Esophagus muscularis mucosa (tissue), 3 donors: ENCODE measurements around the gene RUFY3.

Experiments
- POLR2A ChIP-seq: fragments of 450-650 bp; IDR thresholded peaks from one replicate; pipeline ENCODE4 v1.6.1; 2017; ENCODE audit warnings: antibody characterized with exemption, moderate library complexity, mild to moderate bottlenecking, low read depth
- POLR2AphosphoS5 ChIP-seq, 2 donors: sonication (generic); formaldehyde crosslinking; IDR thresholded peaks; one replicate each; pipeline ENCODE4 v1.6.1; 2017; ENCODE audit warnings: antibody characterized with exemption in 2 of 2
- TF ChIP-seq, protein P1 (sequence below), 3 experiments: fragments of 200-600 bp in 2 of 3; fragments of 450-650 bp in 1 of 3; sonication (generic) in 2 of 3; IDR thresholded peaks; one replicate each; pipeline ENCODE4 v1.5.1; 2017 to 2019; ENCODE audit warnings: antibody characterized with exemption in 3 of 3, mild to moderate bottlenecking in 2 of 3, moderate library complexity in 1 of 3

DNA sequence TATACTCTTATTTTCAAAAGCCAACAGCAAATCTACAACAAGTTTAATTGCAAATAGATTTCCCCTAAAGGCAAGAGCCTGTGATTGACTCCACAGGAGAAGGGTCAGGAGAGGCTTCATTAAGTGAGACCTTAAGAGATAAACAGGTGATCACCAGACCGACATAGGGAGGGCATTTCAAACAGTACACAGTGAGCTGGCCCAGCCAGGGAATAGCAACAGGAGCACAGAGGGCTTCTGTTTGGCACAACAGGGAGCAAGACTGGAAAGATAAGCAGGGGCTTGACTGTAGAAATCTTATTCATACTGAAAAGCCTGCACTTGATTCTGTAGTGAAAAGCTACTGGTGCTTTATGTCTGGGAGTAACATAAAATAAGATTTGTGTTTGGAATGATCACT lies 3.9 kb downstream of the RUFY3 start:
- TF ChIP-seq POLR2A (no peak), POLR2AphosphoS5 (IDR thresholded peaks at IDR 0.05) (no peak)
- TF ChIP-seq, protein P1, sequence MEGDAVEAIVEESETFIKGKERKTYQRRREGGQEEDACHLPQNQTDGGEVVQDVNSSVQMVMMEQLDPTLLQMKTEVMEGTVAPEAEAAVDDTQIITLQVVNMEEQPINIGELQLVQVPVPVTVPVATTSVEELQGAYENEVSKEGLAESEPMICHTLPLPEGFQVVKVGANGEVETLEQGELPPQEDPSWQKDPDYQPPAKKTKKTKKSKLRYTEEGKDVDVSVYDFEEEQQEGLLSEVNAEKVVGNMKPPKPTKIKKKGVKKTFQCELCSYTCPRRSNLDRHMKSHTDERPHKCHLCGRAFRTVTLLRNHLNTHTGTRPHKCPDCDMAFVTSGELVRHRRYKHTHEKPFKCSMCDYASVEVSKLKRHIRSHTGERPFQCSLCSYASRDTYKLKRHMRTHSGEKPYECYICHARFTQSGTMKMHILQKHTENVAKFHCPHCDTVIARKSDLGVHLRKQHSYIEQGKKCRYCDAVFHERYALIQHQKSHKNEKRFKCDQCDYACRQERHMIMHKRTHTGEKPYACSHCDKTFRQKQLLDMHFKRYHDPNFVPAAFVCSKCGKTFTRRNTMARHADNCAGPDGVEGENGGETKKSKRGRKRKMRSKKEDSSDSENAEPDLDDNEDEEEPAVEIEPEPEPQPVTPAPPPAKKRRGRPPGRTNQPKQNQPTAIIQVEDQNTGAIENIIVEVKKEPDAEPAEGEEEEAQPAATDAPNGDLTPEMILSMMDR (IDR thresholded peaks at IDR 0.05) = no peak
